HUES48 (cell line): ENCODE results near the gene FBXL16.

Experiments
- H3K27ac ChIP-seq: one replicate; pipeline ENCODE4 v1.7.0; 2013; ENCODE audit warnings: low read depth, low read length, inconsistent platforms
- H3K27me3 ChIP-seq: 2 replicates; pipeline ENCODE4 v1.6.1; 2013; ENCODE audit warnings: mild to moderate bottlenecking, low read length; ENCODE audit not compliant: control insufficient read depth, insufficient read depth
- H3K36me3 ChIP-seq: 2 replicates; pipeline ENCODE4 v1.6.1; 2013; ENCODE audit warnings: low read length; ENCODE audit not compliant: control insufficient read depth, insufficient read depth
- H3K4me1 ChIP-seq: 2 replicates; pipeline ENCODE4 v1.6.1; 2013; ENCODE audit warnings: mild to moderate bottlenecking, low read length; ENCODE audit not compliant: control insufficient read depth, insufficient read depth
- H3K4me3 ChIP-seq: 2 replicates; pipeline ENCODE4 v1.5.1; 2013; ENCODE audit warnings: mild to moderate bottlenecking, low read depth, low read length
- H3K9ac ChIP-seq: 2 replicates; pipeline ENCODE4 v1.6.1; 2013; ENCODE audit warnings: mild to moderate bottlenecking, low read depth, low read length, moderate library complexity
- H3K9me3 ChIP-seq: 2 replicates; pipeline ENCODE4 v1.6.1; 2013; ENCODE audit warnings: low read length; ENCODE audit not compliant: control insufficient read depth, insufficient read depth

FBXL16 gene

DNA sequence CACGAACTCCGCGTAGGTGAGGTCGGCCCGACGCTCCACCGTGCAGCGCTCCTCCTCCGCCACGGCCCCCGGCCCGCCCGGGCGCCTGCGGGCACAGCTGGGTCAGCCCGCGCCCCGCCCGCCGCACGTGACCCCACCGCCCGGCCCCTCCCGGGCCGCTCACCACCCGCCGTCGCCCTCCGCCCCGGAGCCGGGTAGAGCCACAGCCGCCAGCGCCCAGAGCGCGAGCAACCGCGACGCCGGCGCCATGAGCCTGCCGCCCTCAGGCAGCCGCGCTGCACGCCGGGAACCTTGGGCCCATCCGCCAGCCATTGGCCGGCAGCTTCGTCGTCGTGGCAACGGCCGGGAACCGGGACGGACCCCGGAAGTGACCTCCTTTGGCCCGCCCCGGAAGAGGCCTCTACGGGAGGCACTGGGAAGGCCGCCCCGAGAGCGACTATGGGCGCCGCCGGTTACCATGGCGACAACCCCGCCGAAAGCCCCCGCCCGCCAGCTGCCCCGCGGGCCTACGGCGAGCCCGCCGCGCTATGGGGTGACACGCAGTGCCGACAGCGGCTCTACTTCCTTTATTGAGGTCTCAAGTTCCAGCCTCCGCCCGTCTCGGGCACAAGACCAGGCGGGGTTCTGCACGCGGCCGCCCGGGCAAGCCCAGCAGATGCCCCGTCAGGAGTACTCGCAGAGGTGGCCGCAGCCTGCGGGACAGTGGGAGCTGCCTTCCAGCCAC lies 21.4 kb downstream of the FBXL16 start, which contains the start of gene JMJD8:
TSS of gene JMJD8 (minus strand) at position 264 of the 724 bp plus-strand sequence. CDS start at position 249, 15 bp downstream.
- Histone ChIP-seq H3K27ac (peak within 1 kb of the TSS; percentile 76), H3K9me3 (no peaks in the 10 kb centered on the region), H3K4me1 (peaks cover 13% of the 10 kb centered on the region), H3K9ac (peak within 1 kb of the TSS; percentile 80), H3K4me3 (peak within 1 kb of the TSS; percentile 90), H3K36me3 (peaks cover 49% of the 10 kb centered on the region), H3K27me3 (no peaks in the 10 kb centered on the region)

DNA sequence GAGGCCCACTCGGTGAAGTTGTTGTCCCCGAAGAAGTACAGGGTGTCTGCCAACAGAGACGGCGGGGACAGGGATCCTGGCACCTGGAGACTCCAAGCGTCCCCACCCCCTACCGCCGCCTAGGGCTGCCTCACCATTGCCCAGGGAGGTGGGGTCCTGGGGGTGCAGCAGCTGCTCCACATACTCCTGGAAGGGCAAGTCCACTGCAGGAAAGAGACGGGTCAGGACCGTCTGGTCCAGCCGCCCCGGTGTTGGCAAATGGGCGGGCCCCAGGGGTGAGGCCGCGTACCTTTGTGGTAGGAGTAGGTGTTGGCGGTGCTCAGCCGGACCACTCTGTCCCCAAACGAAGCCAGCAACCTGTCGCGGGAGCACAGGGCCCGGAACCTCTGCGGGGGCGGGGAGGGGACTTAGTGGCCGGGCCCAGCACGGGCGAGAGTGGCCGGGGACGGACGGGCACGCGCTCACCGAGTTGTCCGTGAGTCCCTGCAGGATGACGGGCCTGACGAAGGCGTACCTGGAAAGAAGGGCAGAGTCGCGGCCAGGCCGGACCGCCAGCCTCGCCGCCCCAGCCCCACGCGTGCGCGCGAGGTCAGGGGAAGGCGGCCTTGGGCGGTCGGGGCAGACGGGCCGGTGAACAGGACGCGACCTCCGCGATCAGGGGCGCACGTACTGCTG lies 22.1 kb downstream of the FBXL16 start:
- Histone ChIP-seq H3K36me3 (peaks cover 49% of the 10 kb centered on the region), H3K27me3 (no peaks in the 10 kb centered on the region), H3K4me1 (peaks cover 19% of the 10 kb centered on the region), H3K27ac (peak overlapping the region; percentile 76), H3K9ac (peak overlapping the region; percentile 80), H3K4me3 (peak overlapping the region; percentile 90), H3K9me3 (no peaks in the 10 kb centered on the region)

DNA sequence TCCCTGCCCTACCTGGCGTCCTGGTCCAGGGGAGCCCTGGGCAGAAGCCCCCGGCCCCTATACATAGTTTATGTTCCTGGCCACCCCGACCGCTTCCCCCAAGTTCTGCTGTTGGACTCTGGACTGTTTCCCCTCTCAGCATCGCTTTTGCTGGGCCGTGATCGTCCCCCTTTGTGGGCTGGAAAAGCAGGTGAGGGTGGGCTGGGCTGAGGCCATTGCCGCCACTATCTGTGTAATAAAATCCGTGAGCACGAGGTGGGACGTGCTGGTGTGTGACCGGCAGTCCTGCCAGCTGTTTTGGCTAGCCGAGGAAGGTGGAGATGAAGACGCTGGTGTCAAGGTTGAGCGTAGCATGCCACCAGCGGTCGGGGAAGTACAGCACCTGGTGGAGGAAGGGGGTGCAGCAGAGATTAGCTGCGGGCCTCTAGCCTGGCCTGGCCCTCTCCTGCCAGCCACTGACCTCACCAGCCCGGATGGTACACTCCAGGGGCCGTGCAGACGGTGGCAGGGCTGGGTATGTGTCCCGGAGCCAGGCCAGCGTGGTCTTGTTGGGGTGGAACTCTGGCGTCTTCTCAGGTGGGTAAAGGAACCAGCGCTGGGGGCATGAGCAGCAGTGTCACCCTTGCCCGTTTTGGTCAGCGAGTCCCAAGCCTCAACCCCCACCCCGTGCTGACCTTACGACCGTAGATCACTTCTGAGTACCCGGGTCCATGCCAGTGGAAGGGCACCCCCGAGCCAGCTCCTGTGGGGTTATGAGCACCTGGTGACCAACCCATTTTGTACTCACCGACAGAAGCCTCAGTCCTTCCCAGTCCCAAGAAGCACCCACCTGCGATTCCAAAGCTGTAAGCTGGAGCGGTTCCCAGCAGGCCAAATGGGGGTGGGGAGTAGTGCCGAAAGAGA lies 22.9 kb downstream of the FBXL16 start:
- no peak overlapping the region for H3K9ac ChIP-seq
- no peaks in the 10 kb centered on the region for H3K9me3 ChIP-seq
- H3K27ac ChIP-seq = no peak overlapping the region

DNA sequence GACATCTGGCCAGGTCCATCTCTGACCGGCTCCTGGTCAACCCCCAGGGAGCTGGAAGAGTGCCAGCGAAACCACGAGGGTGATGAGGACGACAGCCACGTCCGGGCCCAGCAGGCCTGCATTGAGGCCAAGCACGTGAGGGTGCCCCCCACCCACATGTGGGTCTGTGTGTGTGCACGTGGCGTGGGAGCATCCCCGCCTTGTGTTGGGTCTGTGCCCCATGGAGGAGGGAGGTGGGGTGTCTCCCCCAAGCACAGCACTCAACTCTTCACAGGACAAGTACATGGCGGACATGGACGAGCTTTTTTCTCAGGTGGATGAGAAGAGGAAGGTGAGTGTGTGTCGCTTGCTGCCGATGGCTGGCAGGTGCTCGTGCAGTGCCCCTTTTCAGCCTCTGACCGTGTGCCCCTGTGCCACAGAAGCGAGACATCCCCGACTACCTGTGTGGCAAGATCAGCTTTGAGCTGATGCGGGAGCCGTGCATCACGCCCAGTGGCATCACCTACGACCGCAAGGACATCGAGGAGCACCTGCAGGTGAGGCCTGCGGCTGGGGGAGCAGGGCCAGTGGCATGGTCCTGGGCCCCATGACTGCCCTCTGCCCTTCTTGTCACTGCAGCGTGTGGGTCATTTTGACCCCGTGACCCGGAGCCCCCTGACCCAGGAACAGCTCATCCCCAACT lies 23.7 kb downstream of the FBXL16 start:
- Histone ChIP-seq H3K9ac (no peak overlapping the region), H3K4me3 (peak overlapping the region; percentile 86; the same call in 1 of the 2 replicates), H3K9me3 (no peaks in the 10 kb centered on the region), H3K36me3 (peaks cover 37% of the 10 kb centered on the region), H3K27me3 (no peaks in the 10 kb centered on the region), H3K27ac (no peak overlapping the region), H3K4me1 (peaks cover 28% of the 10 kb centered on the region)

More for the DNA sequence above, 22.9 kb downstream of the FBXL16 start:
- Histone ChIP-seq H3K4me1 (peaks cover 20% of the 10 kb centered on the region), H3K4me3 (peak overlapping the region; percentile 90), H3K27me3 (no peaks in the 10 kb centered on the region), H3K36me3 (peaks cover 45% of the 10 kb centered on the region)

DNA sequence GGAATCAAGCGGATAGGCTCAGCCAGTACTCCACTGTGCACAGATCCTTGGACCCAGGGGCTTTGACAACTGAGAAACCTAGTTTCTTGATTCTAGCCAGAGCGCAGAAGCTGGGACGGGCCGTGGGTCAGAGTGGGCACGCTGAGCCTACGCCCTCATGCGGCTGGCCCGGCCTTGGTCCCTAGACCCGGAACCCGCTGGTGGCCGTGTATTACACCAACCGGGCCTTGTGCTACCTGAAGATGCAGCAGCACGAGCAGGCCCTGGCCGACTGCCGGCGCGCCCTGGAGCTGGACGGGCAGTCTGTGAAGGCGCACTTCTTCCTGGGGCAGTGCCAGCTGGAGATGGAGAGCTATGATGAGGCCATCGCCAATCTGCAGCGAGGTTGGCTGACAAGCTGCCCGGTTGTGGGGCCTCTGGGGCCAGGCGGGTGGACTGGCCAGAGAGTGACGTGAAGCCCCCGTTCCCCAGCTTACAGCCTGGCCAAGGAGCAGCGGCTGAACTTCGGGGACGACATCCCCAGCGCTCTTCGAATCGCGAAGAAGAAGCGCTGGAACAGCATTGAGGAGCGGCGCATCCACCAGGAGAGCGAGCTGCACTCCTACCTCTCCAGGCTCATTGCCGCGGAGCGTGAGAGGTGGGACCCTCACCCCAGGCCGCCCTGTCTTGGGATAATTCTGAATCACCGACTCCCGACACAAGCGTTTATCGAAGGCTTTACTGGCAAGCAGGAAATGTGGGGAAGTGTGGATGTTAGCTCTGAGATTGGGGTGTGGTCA lies 24.4 kb downstream of the FBXL16 start:
- no peaks in the 10 kb centered on the region for H3K9me3 ChIP-seq
- H3K9ac ChIP-seq = peak overlapping the region; percentile 70; the same call in 1 of the 2 replicates
- H3K4me3 ChIP-seq = peak overlapping the region; percentile 86
- H3K27me3 ChIP-seq = no peaks in the 10 kb centered on the region
- peaks cover 33% of the 10 kb centered on the region for H3K4me1 ChIP-seq
- peak overlapping the region; percentile 89 for H3K27ac ChIP-seq
- H3K36me3 ChIP-seq = peaks cover 30% of the 10 kb centered on the region

DNA sequence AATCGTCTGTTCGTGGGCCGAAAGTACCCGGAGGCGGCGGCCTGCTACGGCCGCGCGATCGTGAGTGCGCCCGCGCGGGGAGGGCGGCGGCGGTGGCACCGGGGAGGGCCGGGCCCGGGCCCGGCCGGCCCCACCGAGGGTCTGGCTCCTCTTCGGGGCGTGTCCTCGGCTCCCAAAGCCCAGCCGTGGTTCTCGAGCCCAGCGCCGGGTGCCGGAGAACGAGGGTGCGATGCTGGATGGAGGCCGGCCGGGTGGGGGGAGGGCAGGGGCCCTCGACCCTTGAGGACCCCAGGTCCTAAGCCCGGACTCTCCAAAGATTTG lies 25.0 kb downstream of the FBXL16 start:
- Histone ChIP-seq H3K9me3 (no peaks in the 10 kb centered on the region), H3K4me3 (peak overlapping the region; percentile 86), H3K27ac (peak overlapping the region; percentile 89), H3K4me1 (peaks cover 33% of the 10 kb centered on the region), H3K9ac (peak overlapping the region; percentile 70; the same call in 1 of the 2 replicates), H3K27me3 (no peaks in the 10 kb centered on the region), H3K36me3 (peaks cover 28% of the 10 kb centered on the region)

DNA sequence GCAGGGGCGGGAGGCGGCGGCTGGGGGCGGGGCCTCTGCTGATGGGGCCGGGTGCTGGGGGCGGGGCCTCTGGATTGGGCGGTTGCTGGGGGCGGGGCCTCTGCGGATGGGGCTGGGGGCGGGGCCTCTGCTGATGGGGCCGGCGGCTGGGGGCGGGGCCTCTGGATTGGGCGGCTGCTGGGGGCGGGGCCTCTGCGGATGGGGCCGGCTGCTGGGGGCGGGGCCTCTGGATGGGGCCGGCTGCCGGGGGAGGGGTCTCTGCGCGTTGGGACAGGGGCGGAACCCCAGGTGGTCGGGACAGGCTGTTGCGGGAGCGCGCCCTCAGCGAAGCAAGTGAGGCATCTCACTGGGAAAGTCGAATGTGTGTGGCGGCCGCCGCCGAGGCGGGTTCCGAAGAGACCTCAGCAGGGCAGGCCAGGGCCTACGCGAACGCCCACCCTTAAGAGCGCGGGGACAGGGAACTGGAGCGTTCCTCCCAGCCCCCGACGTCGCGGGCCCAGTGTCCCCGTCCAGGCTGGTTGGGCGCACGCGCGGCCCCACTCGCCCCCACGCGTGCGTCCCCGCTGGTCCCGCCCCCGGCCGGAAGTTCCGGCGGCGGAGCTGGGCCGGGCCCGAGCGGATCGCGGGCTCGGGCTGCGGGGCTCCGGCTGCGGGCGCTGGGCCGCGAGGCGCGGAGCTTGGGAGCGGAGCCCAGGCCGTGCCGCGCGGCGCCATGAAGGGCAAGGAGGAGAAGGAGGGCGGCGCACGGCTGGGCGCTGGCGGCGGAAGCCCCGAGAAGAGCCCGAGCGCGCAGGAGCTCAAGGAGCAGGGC lies 25.6 kb downstream of the FBXL16 start, which contains the start of gene STUB1:
TSS of gene STUB1 (plus strand) at position 597 of the 811 bp plus-strand sequence. CDS start at position 713, 116 bp downstream.
- H3K4me3 ChIP-seq = peak within 1 kb of the TSS; percentile 86
- peaks cover 33% of the 10 kb centered on the region for H3K4me1 ChIP-seq
- H3K9me3 ChIP-seq = no peaks in the 10 kb centered on the region
- peak within 1 kb of the TSS; percentile 89 for H3K27ac ChIP-seq
- peaks cover 23% of the 10 kb centered on the region for H3K36me3 ChIP-seq
- H3K27me3 ChIP-seq = no peaks in the 10 kb centered on the region
- H3K9ac ChIP-seq = peak within 1 kb of the TSS; percentile 70; the same call in 1 of the 2 replicates

DNA sequence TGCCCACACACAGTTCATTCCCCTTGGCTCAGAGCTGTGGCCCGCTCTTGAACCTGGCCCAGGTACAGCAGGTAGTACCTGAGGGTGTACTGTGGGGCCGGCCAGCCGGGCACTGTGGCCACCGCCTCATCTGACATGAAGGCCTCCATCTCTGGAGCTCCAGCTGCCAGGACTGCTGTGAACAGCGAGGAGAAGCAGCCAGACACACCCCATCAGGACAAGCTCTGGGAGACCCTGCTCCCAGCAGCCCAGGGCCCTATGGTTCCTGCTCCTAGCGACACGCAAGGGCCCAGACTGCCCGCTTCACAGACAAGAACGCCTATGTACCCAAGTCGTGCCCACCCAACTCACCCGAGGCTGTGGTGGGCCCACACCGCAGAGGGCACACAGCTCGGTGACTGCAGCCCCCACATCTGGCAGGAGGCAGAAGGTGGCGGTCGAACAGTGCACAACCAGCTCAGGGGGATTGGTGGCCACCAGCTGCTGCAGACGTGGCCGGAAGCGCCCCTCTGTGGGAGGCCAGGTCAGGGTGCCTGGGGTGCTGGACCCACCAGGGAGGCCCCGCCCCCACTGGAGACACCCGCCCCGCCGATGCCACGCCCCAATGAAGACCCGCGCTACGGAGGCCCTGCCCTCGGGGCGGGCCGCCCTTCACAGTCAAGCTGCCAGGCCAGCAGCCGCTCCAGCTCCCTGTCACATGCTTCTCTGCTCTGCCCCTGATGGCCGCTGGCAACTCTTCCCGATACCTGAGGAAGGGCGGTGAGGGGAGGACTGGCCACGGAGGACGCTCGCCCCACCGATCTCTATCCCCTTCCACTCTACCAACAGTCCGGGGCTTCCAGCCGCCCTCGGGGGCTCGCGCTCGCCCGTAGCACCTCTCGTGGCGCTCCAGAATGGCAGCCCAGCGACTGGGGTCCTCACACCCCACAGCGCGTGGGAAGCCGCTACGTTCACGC lies 26.5 kb downstream of the FBXL16 start:
- no peaks in the 10 kb centered on the region for H3K9me3 ChIP-seq
- no peaks in the 10 kb centered on the region for H3K27me3 ChIP-seq
- H3K4me3 ChIP-seq = peak overlapping the region; percentile 69
- H3K27ac ChIP-seq = peak overlapping the region; percentile 66
- H3K4me1 ChIP-seq = peaks cover 40% of the 10 kb centered on the region
- peaks cover 25% of the 10 kb centered on the region for H3K36me3 ChIP-seq
- H3K9ac ChIP-seq = no peak overlapping the region
